Lower leg skin (tissue), 3 donors: ENCODE results near the gene GRB14.
"Not testable (repeated sequence)": the region's sequence is repeated elsewhere in the genome, so short reads cannot be mapped to it uniquely, and the experiment has no call there.

Experiments used
- CTCF ChIP-seq, 3 donors: fragments of 450-650 bp; IDR thresholded peaks; one replicate each; pipeline ENCODE4 v1.5.1; 2016; ENCODE audit warnings: antibody characterized with exemption in 3 of 3, mild to moderate bottlenecking in 3 of 3, moderate library complexity in 2 of 3
- POLR2A ChIP-seq, 2 donors: fragments of 450-650 bp; IDR thresholded peaks; one replicate each; pipeline ENCODE4 v1.6.1; 2016 to 2017; ENCODE audit warnings: antibody characterized with exemption in 2 of 2, mild to moderate bottlenecking in 1 of 2, moderate library complexity in 1 of 2

GRCh38 chr2:164549705-164550104 is 71.6 kb downstream of the GRB14 start:
- not testable (repeated sequence) for TF ChIP-seq CTCF, POLR2A (IDR thresholded peaks at IDR 0.05)
